ENCODE data around the gene CNTN4.

DNA sequence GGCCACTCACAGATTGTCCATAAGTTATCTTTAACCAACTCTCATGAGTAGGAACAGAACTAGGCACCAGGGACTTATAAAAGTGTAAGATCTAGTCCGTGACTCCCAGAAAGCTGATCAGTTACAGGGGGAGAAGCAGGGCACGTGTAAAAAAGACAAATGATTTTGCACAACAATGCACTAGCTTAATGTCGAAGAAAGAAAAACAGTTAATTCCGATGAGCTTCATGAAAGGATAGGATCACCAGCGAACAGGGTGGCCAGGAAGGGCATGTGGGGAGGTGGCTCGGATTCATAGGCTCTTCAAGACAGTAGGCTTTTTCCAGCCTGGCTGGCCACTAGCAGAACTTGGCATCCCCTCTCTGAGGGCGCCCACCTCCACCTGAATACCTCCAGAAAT, 921.5 kb downstream of the CNTN4 start:
- TF ChIP-seq, protein P1, sequence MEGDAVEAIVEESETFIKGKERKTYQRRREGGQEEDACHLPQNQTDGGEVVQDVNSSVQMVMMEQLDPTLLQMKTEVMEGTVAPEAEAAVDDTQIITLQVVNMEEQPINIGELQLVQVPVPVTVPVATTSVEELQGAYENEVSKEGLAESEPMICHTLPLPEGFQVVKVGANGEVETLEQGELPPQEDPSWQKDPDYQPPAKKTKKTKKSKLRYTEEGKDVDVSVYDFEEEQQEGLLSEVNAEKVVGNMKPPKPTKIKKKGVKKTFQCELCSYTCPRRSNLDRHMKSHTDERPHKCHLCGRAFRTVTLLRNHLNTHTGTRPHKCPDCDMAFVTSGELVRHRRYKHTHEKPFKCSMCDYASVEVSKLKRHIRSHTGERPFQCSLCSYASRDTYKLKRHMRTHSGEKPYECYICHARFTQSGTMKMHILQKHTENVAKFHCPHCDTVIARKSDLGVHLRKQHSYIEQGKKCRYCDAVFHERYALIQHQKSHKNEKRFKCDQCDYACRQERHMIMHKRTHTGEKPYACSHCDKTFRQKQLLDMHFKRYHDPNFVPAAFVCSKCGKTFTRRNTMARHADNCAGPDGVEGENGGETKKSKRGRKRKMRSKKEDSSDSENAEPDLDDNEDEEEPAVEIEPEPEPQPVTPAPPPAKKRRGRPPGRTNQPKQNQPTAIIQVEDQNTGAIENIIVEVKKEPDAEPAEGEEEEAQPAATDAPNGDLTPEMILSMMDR (IDR thresholded peaks at IDR 0.05) = no peak
- TF ChIP-seq POLR2A (IDR thresholded peaks at IDR 0.05; ENCODE audit: low read depth) (no peak), POLR2AphosphoS5 (IDR thresholded peaks at IDR 0.05) (no peak)
